ENCODE results near the gene EDN1.

- TF ChIP-seq CTCF (conservative IDR thresholded peaks at IDR 0.05 in 1 of 2, IDR thresholded peaks at IDR 0.05 in 1 of 2; ENCODE audit: low read depth in 1 of 2, low read length in 2 of 2) (no peak), EZH2 (IDR thresholded peaks at IDR 0.05; ENCODE audit: low read length, missing control alignments) (no peak)
These were observed 18.6 kb upstream of the EDN1 start for GRCh38 chr6:12271594-12271993.

All from fibroblast of lung (primary cell).